ENCODE results near the gene AUH. TPM values are rescaled to one million over a fixed set of nuclear protein-coding genes. Genes with fewer than 3 reads are reported as not detected.

Gene AUH
- polyA plus RNA-seq, 3 donors, result 4.0 to 9.9 (median 8.4) TPM

DNA sequence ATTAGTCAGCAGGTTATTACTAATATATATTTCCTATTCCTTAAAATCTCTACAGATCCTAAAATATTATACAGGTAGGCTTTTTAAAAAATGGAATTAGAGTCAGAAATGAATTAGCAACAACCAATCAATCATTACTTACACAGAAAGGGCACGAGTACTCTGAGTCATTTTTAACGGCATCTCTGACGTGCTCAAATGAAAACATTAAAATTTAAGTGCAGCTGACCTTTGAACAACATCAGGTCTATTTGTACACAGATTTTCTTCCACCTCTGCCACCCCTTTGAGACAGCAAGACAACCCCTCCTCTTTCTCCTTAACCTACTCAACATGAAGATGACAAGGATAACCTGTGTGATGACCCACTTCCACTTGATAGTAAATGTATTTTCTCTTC is 19.1 kb downstream of the AUH start:
- intact Hi-C loops (cut with micrococcal nuclease), result loop anchor here in 1 of 2 donors (5.0 kb wide), 1 partner anchor 35 kb away; no protein-coding TSS in a partner anchor
- Mint-ChIP-seq H3K27ac (peak overlapping the region in 2 of 7 donors; percentile 6 to 34), H3K4me1 (no peaks in the 10 kb centered on the region), H3K4me3 (no peak overlapping the region), H3K27me3 (ENCODE audit: low read depth in 3 of 3) (peaks cover 0 to 2% (median 1%) of the 10 kb centered on the region in 3 donors), H3K36me3 (peaks cover 48 to 61% of the 10 kb centered on the region in 2 donors), H3K9me3 (peaks cover 3 to 8% (median 5%) of the 10 kb centered on the region in 7 donors)
- no peak overlapping the region for H2AFZ ChIP-seq (ENCODE audit: insufficient read depth, low read depth, low read length, poor library complexity, severe bottlenecking)
- no peak overlapping the region for H3K27ac ChIP-seq (ENCODE audit: low read depth in 1 of 2, low read length in 2 of 2)
- no peak overlapping the region for H3K9ac ChIP-seq (ENCODE audit: insufficient read depth, low read length, poor library complexity, severe bottlenecking)
- TF ChIP-seq CTCF (IDR thresholded peaks at IDR 0.05), result no peak
- H3K4me1 ChIP-seq (ENCODE audit: control insufficient read depth in 1 of 2, insufficient read depth in 2 of 2, low read length in 2 of 2), result no peaks in the 10 kb centered on the region
- no peak overlapping the region for H3K4me3 ChIP-seq (replicated peaks in 1 of 3; ENCODE audit: low read depth in 2 of 3, low read length in 3 of 3)
- peaks cover 4% of the 10 kb centered on the region for H4K20me1 ChIP-seq (ENCODE audit: insufficient read depth, low read length)
- no peak overlapping the region for H3K4me2 ChIP-seq (replicated peaks; ENCODE audit: extremely low read depth, low read length, poor library complexity, severe bottlenecking)
- H3K9me3 ChIP-seq (replicated peaks in 1 of 2; ENCODE audit: control insufficient read depth in 1 of 2, insufficient read depth in 1 of 2, low read length in 2 of 2), result peaks cover 6 to 7% of the 10 kb centered on the region in 2 donors
- H3K79me2 ChIP-seq (ENCODE audit: insufficient read depth, low read length), result no peaks in the 10 kb centered on the region
- H3K27me3 ChIP-seq (ENCODE audit: control insufficient read depth in 2 of 2, insufficient read depth in 2 of 2, low read length in 2 of 2), result no peaks in the 10 kb centered on the region
- no peak for DNase-seq
- peaks cover 16 to 47% of the 10 kb centered on the region in 2 donors for H3K36me3 ChIP-seq (replicated peaks in 1 of 2; ENCODE audit: control insufficient read depth in 1 of 2, insufficient read depth in 2 of 2, low read length in 2 of 2)
- 100% methylated on average over 3 of the region's 3 CpGs for WGBS (ENCODE audit: insufficient coverage)

GRCh38 chr9:91341749-91342148 is 20.0 kb downstream of the AUH start:
- peaks cover 3 to 8% (median 5%) of the 10 kb centered on the region in 7 donors for H3K9me3 Mint-ChIP-seq
- whole genome bisulfite sequencing (ENCODE audit: insufficient coverage), result 100% methylated on average over 3 of the region's 3 CpGs
- peak overlapping the region in 1 of 7 donors; percentile 10 for H3K27ac Mint-ChIP-seq

More at GRCh38 chr9:91341749-91342148, 20.0 kb downstream of the AUH start:
- no peak overlapping the region for H3K27ac ChIP-seq (ENCODE audit: low read depth in 1 of 2, low read length in 2 of 2)
- H3K4me3 ChIP-seq (replicated peaks in 1 of 3; ENCODE audit: low read depth in 2 of 3, low read length in 3 of 3), result no peak overlapping the region
- H3K4me3 Mint-ChIP-seq, result no peak overlapping the region
- peaks cover 6 to 7% of the 10 kb centered on the region in 2 donors for H3K9me3 ChIP-seq (replicated peaks in 1 of 2; ENCODE audit: control insufficient read depth in 1 of 2, insufficient read depth in 1 of 2, low read length in 2 of 2)
- peaks cover 16 to 47% of the 10 kb centered on the region in 2 donors for H3K36me3 ChIP-seq (replicated peaks in 1 of 2; ENCODE audit: control insufficient read depth in 1 of 2, insufficient read depth in 2 of 2, low read length in 2 of 2)
- H3K4me1 Mint-ChIP-seq, result no peaks in the 10 kb centered on the region
- H3K9ac ChIP-seq (ENCODE audit: insufficient read depth, low read length, poor library complexity, severe bottlenecking), result no peak overlapping the region
- H3K79me2 ChIP-seq (ENCODE audit: insufficient read depth, low read length), result no peaks in the 10 kb centered on the region
- H3K27me3 Mint-ChIP-seq (ENCODE audit: low read depth in 3 of 3), result peaks cover 0 to 2% (median 1%) of the 10 kb centered on the region in 3 donors
- H3K36me3 Mint-ChIP-seq, result peaks cover 49 to 64% of the 10 kb centered on the region in 2 donors
- H3K27me3 ChIP-seq (ENCODE audit: control insufficient read depth in 2 of 2, insufficient read depth in 2 of 2, low read length in 2 of 2), result no peaks in the 10 kb centered on the region
- intact Hi-C loops (cut with micrococcal nuclease), result loop anchor here in 1 of 2 donors (5.0 kb wide), 1 partner anchor 34 kb away; no protein-coding TSS in a partner anchor
- TF ChIP-seq CTCF (IDR thresholded peaks at IDR 0.05), result no peak
- DNase-seq, result no peak
- H4K20me1 ChIP-seq (ENCODE audit: insufficient read depth, low read length), result peaks cover 4% of the 10 kb centered on the region
- H2AFZ ChIP-seq (ENCODE audit: insufficient read depth, low read depth, low read length, poor library complexity, severe bottlenecking), result no peak overlapping the region
- no peak overlapping the region for H3K4me2 ChIP-seq (replicated peaks; ENCODE audit: extremely low read depth, low read length, poor library complexity, severe bottlenecking)
- H3K4me1 ChIP-seq (ENCODE audit: control insufficient read depth in 1 of 2, insufficient read depth in 2 of 2, low read length in 2 of 2), result no peaks in the 10 kb centered on the region
